GM19328 (cell line): ENCODE measurements around the gene DDAH2.

Experiments used
- ATAC-seq: cut with Tn5 transposase; IDR thresholded peaks from one replicate; pipeline ENCODE4 v1.9.1; 2021; ENCODE audit warnings: mild to moderate bottlenecking, moderate library complexity; ENCODE audit not compliant: unreplicated experiment

The DDAH2 gene

DNA sequence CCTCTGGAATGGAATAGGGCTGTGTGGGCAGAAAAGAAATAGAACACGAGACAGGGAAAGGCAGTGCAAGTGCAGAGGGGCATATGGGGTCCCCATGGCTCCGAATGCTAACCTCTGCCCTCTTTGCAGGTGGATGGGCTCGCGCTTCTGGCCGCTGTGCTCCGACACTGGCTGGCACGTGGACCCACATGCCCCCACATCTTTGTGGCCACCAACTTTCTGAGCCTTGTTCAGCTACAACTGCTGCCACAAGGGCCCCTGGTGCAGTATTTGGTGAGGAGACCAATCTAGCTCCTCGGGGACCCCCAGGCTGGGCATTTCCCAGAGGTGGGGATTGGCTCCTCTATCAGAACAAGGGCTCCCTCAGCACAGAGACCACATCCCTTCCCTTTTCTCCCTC, 32.2 kb upstream of the DDAH2 start:
- no peak for ATAC-seq

DNA sequence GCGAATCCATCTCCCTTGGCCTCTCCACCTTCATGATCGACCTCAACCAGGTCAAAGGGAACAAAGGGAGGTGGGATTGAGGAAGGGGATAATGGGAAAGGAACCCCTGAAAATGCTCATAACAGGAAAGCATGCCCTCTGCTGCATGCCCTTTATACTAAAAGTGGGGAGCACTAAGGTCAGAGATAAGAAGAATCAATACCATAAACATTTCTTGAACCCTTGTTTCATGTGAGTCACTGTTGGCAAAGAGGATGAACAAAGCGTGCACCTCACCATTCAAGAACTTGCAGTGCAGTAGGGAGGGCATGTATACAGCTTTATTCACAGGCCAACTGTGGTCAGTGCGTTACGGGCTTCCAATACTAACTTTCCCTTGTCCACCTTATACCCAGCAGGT, 31.7 kb upstream of the DDAH2 start:
- no peak for ATAC-seq

DNA sequence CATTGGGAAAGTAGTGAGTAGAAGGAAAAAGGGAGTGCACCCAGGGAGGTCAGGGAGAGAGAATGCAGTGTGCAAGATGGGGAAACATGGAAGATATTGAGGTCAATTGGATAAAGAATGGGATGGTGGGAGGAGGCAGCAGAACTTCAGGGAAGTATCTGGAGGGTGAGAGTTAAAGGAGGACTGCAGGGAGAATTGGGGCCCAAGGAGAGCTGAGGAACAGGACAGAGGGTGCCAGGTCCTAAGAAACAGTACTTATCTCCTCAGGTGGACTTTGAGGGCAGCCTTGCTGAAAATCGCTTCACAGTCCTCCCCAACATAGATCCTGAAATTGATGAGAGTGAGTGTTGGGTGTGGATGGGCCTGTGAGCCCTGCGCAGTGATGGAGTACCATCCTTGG, 29.2 kb upstream of the DDAH2 start:
- ATAC-seq, result no peak

DNA sequence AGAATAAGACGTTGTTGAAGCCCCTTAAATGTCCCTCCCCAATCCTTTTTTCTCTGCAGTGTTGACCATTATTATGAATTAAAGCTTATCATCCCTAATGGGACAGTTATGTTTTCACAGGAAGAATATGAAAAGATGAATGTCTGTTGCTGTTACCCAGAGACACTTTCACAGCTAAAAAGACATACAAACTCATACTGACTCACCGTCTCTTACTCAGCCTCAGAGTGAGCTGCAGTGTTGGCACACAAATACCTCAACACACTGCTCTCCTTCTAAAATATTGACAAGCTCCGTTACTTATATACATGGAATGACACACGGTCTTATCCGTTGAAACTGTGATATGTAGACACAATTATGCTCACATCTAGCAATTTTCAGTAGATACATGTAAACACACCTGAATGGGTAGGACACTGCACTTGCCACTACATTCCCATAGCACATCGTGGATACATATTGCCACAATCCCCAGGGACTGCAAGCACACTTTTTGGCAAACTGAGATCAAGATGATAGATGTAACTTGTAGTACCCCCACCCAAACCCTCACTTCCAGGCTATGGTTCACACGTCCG, 23.7 kb upstream of the DDAH2 start:
- ATAC-seq, result no peak

DNA sequence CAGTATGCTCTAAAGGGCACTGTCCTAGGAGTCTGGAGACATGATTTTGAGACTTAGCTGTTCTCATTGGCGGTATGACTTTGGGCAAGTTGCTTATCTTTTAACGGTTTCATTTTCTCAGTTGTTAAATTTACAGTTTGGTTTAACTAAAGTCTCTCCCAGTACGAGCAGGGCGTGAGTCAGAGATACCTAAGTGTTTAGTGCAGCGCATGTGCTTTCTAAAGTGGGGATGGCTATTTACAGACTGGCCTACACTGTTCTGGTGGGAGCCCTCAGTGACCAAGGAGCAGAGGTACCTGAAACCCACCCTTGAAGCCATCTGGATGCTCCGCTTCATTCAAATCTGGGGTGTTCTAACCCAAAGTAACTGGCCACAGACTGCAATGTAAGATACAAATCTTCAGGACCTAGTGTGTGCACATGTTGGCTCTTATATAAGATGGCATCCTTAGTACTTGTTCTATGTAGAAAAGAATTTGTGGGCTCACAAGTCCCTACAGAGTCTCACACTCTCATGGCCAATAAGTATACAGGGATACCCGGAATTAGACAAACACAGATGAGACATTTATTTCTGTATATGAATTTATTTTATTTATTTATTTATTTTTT, 21.4 kb upstream of the DDAH2 start:
- no peak for ATAC-seq

DNA sequence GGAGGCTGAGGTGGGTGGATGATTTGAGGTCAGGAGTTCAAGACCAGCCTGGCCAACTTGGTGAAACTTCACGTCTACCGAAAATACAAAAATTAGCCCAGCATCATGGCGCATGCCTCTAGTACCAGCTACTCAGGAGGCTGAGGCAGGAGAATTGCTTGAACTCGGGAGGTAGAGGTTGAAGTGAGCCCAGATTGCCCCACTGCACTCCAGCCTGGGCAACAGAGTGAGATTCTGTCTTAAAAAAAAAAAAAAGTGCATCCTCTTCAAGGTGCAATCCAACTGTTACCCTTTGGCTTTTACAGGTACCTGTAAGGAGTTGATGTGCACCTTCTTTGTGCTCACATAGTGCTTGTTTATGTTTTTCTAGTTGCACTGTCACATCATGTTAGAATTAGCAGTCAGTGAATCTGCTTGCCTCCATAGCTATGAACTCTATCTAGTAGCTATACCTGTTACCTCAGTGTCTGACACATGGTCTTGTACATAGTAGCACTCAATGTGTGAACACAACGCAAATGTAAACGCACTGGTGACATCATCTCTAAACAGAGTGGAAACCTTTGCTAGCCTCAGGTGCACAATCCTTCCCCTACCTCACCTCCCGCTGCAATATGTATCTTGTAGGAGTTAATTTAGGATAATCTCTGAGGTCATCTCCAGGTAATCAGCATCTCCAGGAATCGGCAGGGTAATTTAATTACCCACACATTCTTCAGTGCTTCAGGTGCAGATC, 20.4 kb upstream of the DDAH2 start:
- no peak for ATAC-seq

DNA sequence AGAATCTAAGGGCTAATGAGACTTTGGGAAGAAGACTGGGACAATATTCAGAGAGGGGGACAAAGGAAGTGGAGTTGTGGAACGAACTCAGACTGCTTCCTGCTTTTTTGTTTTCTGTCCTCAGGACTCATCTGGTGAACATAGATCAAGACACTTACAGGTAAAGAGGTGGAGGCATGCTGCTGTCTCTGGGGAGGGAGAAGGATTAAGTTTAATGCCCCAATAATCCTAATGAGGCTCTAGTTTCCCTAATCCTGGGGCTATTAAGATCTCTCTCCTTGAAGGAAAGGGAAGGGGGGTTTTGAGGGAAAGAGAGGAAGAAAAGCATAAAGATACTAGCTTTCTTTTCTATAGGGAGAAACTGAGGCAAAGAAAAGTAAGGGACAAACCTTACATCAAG, 15.3 kb upstream of the DDAH2 start:
- no peak for ATAC-seq

DNA sequence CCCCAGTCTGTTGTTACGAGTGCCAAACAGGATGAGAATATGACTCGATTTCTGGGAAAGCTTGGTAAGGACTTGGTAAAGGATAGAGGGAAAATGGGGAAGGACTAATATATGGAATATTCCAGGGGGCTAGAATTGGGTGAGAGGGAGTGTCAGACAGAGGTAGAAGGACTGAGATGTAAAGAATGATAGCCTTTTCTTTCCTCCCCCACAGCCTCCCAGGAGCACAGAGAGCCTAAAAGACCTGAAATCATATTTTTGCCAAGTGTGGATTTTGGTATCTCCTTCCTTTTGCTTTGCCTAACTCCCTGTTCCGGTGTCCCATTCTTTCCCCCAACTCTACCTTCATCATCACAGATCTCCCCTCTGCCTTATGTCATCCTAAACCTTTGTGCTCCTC, 13.8 kb upstream of the DDAH2 start:
- ATAC-seq, result no peak

DNA sequence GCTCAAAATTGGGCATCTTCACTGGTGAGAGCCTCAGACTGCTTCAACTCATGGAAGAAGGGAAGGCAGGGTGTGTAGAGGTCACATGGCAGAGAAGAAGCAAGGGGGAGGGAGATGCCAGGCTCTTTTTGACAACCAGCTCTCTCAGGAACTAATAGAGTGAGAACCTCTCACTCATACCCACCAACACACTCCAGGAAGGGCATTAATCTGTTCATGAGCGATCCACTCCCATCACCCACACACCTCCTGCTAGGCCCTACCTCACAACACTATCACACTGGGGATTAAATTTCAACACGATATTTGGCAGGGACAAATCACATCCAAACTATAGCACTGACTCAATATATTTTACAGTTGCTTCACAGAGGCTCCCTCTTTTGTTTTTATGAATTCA, 12.7 kb upstream of the DDAH2 start:
- no peak for ATAC-seq

DNA sequence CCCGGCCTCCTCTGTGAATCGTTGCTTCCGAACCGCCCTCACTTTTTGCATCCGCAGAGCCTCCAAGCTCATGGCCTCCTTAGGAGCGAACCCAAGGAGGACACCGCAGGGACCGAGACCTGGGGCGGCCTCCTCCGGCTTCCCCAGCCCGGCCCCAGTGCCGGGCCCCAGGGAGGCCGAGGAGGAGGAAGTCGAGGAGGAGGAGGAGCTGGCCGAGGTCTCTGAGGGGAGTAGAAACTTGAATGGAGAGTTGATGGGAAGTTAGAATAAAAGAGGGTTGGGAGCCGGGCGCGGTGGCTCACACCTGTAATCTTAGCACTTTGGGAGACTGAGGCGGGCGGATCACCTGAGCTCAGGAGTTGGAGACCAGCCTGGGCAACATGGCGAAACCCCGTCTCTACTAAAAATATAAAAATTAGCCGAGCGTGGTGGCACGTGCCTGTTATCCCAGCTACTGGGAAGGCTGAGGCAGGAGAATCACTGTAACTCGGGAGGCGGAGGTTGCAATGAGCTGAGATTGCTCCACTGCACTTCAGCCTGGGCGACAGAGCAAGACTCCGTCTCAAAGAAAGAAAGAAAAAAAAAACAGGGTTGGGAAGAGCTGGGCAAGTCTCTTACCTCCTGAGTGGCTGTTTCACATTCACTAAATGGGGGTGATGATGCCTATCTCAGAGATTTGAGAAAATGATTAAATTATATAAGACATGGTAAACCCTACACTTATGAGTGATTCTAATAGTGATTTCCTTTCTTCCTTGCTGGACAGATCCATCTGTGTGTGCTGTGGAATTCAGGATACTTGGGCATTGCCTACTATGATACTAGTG, 11.5 kb upstream of the DDAH2 start:
- no peak for ATAC-seq

DNA sequence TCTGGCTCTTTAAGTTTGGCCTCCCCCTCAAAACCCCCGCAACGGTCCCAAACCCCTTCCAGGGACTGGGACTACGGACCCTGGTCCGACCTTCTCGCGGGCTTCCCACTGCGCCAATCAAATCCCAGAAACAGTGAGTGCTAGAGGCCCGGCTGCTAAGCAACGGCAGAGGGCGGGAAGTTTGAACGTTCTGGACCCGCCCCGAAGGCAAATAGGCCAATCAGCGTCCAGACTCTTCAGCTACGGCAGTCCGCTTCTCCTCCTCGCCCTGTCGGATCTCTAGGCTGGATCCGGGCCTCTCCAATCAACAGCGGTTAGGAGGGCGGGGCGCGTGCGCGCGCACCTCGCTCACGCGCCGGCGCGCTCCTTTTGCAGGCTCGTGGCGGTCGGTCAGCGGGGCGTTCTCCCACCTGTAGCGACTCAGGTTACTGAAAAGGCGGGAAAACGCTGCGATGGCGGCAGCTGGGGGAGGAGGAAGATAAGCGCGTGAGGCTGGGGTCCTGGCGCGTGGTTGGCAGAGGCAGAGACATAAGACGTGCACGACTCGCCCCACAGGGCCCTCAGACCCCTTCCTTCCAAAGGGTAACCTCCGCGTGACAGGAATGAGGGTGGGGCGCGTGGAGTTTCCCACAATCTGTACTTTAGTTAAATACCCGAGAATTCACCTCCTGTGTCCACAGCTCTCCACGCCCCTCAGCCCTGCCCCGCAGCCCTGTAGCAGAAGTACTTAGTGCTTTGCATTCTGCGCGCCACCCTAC, 10.7 kb upstream of the DDAH2 start, which contains the start of gene MSH5:
Gene MSH5 (plus strand): TSS at position 367 of the 758 bp plus-strand sequence. CDS start 462 bp downstream, outside the sequence.
- peak; percentile 78 for ATAC-seq

DNA sequence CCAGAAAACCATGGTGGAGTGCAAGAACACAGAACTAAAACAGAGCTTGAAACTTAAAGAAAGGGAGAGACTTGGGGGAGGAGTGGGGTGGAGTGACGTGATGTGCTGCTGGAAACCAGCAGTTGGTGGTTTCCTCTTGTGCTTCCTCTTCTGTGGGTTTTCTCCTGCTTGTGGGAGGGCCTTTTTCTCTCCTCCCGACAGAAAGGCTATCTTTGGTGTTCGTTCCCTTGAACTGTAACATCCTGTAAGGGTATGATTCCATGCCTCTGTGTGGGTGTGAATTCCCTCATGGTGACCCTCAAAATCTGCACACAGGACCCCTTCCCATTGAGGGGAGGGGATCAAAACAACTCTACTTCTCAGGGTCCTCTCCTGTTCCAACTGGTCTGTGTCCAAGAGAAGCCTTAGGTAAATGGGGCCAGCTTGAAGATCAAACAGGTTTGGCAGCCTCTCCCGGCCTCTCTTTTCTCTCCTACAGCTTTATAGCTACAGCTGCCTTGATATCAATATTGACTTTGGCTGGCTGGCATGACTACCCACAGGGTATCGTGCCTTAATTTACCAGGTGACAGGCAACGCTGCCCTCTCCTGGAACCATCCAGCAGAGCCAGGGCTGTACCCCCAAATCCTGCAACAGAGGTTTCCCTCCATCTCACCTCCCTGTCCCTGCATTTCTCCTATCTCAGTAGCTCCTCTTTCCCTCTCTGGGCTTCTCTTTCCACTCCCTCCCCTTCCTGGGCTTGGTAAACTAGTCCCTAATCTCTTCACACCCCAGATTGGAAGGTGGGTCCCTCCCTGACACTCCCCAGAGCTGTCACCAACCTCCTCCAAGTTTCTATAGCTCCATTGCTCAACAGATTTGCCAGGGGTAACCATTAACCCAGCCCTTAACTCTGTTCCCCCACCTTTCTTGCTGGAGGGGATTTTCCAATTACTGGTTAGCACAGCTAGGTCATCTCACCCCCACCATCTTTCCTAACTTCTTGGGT, 9.2 kb upstream of the DDAH2 start:
- ATAC-seq, result no peak

DNA sequence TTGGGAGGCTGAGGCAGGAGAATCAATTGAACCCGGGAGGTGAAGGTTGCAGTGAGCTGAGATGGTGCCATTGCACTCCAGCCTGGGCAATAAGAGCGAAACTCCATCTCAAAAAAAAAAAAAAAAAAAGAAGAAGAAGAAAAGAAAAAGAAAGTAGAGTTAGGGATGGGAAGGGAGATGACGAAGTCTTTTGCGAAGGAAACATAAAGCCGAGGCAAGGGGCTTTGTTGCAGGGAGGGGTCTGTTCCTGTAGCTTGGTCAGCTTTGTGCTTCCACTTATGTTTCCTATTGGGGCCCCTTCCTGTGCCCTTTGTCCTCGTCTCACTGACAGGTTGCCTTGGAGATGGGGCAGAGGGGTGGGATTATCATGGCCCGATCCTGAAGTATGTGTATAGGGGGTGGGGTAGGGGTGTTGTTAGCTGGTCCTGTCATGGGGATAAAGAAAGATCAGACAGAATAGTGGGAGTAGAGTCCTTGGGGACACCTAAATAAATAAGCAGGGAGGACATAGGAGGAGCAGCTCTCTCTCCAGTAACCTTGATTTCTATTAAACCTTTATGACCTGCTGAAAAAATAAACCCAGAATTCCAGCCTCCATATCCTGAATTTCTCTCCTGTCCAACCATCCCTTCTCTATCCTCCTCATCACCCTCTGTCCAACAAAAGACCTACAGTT, 8.4 kb upstream of the DDAH2 start:
- ATAC-seq, result no peak

DNA sequence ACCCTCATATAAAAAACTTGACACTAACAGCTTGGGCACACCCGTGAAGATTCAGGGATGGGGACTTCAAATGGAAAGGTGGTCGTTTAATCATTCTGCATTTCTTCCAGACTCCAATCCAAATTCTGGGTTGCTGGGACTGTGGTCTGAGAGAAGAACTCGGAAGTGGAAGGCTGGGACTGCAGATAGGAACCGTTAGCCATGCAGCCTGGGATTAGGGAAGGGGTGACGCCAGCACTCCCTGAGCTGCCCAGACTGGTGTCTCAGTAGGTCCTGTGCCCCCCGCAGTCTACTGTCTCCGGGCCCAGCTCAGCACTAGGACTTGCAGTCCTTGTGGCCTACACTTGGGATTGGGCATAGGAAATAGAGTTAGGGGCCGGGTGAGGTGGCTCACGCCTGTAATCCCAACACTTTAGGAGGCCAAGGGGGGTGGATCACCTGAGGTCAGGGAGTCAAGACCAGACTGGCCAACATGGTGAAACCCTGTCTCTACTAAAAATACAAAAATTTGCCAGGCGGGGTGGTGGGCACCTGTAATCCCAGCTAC, 7.7 kb upstream of the DDAH2 start:
- no peak for ATAC-seq

DNA sequence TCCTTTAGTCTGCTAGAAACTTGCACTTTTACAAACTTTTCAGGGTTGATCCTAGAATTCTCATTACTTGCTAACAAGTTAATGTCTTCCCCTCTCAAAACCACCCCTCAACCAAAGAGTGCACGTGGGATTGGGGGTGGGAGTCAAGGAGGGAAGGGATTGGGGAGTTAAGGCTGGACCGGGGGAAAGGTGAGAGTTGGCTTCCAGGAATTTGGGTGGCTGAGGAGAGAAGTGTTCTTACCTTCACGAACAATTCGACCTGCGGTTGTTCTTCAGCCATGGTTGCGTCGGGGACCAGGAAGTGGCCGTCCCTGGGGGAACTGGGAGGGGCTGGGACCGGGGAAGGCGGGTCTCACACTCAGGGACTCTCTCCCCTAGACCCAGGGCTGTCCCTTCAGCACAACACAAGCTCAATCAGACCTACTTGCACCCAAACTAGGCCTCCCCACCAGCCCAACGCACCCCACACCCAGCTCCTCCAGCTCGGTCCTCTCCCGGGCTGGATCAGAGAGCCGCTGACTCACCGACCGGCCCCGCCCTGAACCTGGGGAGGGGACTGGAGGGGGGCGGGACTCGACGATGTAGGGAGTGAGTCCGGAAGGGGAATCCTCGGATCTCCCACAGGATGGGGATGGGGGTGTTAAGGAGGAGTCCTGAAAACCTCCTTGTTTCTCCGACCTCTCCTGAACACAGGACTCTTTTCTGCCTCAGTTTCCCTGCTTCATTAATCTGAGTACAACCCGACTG, 7.1 kb upstream of the DDAH2 start, which contains the start of gene CLIC1:
Gene CLIC1 (minus strand): TSS at position 510 of the 747 bp plus-strand sequence. CDS start 230 bp downstream, at position 280.
- ATAC-seq, result no peak

DNA sequence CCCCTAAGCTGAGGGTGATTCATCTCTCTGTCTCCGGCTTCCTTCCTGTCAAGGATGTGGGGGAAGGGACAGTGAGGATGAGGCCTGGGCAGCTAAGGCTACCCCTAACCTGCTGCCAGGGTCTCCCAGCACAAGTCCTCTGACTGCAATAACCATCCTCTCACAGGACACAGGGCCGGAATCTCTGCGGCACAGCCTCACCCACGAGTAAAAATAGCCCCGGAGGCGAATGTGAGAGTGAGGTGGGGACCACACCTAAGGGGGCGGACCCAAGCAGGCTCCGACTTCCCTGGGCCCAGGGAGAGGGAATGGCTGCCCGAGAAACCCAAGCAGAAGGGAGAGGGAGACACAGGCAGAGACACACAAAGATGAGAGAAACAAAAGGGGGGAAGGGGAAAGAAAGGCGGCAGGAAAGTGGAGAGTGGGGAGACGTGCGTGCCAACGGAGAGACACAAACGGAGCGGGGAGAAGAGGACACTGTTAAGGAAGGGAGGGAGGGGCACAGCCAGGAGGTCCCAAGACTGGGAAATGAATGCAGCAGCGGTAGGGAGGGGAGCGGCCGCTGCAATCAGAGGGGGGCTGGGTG, 5.8 kb upstream of the DDAH2 start:
- ATAC-seq, result no peak

DNA sequence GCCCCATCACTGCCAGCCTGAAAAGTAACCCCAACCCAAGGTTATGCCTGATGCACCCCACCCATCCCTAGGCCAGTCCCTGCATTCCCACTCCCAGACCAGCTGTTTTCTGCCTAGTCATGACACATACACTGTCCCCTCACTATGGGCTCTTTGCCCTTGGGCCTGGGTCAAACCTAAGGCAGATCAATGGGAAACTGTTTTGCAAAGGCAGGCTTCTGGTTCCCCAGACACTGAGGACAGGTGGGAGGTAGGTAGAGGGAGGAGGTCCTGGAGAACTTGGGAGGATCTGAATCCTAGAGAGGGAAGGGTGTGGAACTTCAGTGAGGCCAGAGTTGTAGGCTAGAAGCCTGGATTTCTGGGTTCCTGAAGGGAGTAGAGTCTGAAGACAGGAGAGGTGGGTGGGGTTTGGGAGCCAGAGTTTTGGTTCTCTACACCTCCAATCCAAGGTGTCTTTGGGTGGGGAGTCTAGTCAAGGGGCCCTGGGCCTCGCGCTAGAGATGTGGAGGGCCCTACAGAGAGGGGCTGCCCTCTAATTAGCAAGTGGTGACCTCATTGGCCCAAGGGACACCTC, 5.2 kb upstream of the DDAH2 start:
- ATAC-seq, result no peak
